NCI-H1092 treated with DMSO at 0.1 percent for 48 hours (cell line): ENCODE results near the gene MPC1L.
"Not testable (repeated sequence)": the region's sequence is repeated elsewhere in the genome, so short reads cannot be mapped to it uniquely, and the experiment has no call there.

Experiments used
- DNase-seq: peaks from one replicate; lab custom pipeline; 2025; lab: John Stamatoyannopoulos, UW

Gene MPC1L

GRCh38 chrX:40623139-40623536 is at the start of gene MPC1L:
MPC1L (plus strand) TSS chrX:40623428; CDS start chrX:40623566, 138 bp downstream.
- DNase-seq = no peak

DNA sequence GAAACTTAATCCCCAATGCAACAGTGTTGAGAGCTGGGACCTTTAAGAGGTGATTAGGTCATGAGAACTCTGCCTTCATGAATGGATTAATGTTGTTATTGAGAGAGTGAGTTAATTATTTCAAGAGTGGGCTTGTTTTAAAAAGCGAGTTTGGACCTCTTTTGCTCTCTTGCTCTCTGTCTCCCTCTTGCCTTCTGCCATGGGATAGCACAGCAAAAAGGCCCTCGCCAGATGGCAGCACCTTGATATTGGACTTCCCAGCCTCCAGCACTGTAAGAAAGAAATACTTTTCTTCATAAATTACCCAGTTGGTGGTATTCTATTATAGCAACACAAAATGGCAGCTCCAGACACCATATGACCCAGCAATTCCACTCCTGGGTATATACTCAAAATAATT is 49.5 kb upstream of the MPC1L start:
- DNase-seq = no peak

DNA sequence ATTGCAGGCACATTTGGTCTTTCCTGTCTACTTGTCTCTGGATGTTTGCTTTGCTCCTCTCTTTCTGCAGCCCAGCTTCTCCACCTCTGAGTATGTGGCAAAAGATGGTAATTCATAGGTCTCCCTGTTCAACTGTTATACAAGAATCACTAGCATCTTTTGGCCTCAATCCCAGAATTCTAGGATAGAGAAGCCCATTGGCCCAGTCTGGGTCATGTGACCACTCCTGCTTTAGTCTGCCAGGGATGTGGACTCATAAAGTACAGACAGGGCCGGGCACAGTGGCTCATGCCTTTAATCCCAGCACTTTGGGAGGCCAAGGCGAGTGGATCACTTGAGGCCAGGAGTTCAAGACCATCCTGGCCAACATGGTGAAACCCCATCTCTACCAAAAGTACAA is 47.8 kb upstream of the MPC1L start:
- DNase-seq = peak; percentile 21

GRCh38 chrX:40576291-40576690 is 46.9 kb upstream of the MPC1L start:
- DNase-seq = no peak

- no peak for DNase-seq
Measured at GRCh38 chrX:40578039-40578695, 45.1 kb upstream of the MPC1L start.

- no peak for DNase-seq
Measured at GRCh38 chrX:40579141-40579540, 44.1 kb upstream of the MPC1L start.

DNA sequence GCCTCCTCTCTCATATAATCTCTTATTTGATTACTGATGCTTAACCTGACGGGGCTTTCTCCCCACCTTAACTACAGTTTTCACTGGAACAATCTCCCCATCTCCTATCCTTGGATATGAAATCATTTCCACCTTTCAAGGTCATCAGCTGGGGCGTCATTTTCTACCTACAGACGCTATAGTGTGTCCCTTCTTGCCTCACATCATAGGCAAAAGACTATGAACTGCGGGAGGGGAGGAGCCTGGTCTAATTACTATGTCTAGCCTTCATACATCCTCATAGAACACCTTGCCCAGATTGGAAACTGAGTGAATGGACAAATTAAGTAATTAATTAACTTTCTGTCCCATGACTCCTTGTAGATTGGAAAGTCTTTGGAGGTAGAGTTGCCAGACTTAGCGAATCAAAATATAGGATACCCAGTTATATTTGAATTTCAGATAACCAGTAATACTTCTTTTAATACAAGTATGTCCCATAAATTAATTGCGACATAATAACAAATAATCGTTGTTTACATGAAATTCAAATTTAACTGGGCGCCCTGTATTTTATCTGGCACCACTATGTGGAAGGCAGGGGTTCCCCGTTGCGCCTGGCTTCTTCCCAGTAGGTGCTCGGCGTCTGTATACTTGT is 43.2 kb upstream of the MPC1L start:
- no peak for DNase-seq

- peak; percentile 96 for DNase-seq
Measured at GRCh38 chrX:40580537-40581335, 42.5 kb upstream of the MPC1L start, which contains the start of gene ATP6AP2. ATP6AP2 (plus strand) TSS chrX:40580970; CDS start chrX:40581066, 96 bp downstream.

DNA sequence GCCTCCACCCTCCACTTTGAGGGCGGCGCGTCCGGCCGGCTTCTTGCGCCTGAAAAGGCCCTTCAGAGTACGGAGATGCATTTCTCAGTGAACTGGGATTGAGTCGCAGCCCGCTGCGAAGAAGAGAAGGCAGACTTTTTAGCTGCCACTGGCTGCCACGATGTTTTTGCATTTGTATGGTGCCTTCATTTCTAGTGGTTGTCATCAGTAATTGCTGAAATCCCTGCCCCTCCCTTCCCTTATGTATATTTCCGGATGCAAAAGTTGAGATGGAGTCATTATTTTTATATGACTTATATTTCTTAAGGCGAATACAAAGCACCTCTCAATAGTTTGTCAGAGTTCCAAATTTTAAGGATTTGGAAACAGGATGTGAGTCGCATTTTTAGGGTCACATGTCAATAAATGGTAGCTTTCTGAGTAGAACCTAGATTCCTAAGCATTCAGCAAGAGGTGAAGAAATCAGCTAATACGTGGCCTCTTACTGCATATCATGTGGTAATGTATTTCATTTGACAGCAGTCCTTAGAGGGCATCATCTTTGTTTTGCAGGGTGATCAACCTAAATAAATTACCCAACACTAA is 41.8 kb upstream of the MPC1L start:
- no peak for DNase-seq

- DNase-seq = not testable (repeated sequence)
Measured at GRCh38 chrX:40582178-40582577, 41.0 kb upstream of the MPC1L start.

DNA sequence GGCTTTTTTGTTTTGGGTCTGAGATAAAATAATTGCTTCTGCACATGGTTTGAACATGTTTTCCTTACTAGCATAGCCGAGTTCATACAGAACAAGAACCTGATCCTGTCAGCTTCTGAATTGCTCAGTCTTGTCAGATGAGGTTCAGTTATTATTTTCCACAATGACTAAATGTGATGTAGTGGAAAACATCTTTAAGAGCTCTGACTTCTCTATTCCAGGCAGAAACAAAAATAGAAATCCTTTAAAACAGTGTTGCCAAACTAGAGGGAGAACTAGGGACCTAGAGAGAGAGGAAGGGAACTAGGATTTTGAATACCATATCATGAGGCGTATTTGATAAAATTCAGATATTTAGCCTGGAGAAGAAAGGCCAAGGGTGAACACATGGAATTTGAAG is 40.4 kb upstream of the MPC1L start:
- no peak for DNase-seq

GRCh38 chrX:40587623-40588022 is 35.6 kb upstream of the MPC1L start:
- not testable (repeated sequence) for DNase-seq

DNA sequence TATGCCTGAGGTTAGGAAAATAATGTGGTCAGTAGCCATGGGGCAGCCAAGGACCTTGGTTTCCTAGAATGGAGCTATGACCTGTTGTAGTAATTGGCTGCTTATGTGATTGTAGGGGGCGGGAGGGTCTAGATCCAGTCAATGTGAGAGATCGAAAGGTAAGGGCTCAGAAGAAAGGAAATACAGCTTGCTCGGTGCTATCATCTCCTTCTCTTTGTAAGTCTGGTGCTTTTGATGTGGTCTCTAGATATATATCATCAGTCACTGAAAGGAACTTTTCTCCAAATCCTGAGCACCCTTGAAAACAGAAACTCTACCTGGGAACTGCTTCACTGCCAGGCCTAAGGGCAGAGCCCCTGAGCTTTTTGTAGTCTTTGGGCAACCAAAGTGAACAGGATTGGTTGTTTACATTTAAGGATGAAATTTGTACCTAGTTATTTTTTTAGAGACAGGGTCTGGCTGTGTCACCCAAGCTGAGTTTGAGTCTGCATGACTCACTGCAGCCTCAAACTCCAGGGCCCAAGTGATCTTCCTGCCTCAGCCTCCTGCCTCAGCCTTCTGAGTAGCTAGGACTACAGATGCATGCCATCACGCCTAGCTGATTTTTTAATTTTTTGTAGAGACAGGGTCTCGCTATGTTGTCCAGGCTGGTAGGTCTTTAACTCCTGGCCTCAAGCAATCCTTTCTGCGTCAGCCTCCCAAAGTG is 33.5 kb upstream of the MPC1L start:
- not testable (repeated sequence) for DNase-seq

GRCh38 chrX:40603446-40603845 is 19.8 kb upstream of the MPC1L start:
- no peak for DNase-seq

DNA sequence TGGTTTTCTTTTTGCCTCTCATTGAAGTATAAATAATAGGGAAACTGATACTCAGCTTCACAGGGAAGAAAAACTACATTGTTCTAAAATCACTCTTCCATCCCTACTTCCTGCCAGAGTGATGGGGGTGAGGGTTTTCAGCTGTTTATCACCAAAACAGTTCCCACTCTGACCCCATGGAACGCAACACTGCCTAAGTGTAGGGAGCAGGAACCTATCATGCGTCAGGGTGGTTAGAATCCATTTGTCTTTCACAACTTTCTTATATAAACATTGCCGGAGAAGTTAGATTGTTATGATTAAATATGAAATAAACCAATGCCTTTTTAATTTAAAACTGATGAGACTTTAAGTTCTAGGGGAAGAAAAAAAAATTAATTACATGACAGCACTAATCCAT is 15.8 kb upstream of the MPC1L start:
- DNase-seq = no peak

DNA sequence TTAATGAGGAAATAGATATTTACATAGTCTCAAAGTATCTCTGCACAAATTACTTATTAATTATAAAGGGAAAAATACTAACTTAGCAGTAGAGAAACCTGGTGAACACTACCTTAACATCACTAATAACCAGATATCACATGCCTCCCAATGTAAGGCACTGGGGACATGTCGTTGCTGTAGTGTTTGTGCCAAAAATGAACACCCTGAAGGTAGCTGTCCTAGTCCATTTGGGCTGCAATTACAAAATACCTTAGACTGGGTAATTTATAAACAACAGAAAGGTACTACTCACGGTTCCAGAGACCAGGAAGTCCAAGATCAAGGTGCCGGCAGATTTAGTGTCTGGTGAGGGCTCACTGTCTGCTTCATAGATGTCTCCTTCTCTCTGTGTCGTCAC is 10.7 kb upstream of the MPC1L start:
- no peak for DNase-seq

- no peak for DNase-seq
Measured at GRCh38 chrX:40615976-40616375, 7.3 kb upstream of the MPC1L start.

DNA sequence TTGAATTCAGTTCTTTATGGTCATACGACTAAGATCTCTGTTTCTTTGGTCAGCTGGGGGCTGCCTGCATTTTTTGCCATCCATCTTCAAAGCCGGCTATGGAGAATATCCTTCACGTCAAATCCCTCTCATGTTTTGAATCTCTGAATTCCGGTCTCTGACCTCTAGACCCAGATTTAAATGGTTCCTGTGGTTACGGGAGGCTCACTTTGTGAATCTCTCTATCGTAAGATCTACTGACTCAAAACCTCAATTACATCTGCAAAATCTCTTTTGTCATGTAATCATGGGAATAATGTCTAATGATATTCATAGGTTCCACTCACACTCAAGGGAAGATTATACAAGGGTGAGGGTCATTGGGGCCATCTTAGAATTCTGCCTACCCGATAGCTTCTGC is 5.7 kb upstream of the MPC1L start:
- DNase-seq = no peak

DNA sequence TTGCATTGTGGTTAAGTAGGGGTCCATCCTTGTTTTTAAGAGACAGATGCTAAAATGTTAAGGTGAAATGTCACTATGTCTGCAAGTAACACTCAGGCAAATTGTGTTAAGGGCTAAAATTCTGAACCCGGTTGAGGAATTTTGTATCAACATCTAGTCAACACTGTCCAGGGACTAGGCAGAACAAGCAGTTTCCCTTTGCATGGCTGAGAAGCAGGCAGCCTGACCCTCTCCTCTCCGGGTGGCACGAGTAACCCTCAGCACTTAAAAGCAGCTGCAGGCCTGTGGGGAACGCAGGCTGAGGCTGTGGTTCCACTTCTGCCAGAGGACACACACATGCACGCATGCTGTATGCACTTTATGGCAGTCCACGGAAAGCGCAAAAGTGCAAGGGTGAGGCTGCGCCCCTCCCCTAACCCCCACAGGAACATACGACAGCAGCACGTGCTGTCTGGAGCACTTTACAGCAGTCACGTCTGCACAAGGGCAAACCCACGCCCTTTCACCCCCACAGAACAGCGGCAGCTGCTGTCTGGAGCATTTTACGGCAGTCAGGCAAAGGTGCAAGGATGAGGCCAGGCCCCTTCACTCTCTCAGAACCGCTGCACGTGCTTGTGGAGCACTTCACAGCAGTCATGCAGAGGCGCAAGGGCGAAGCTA is 619 bp upstream of the MPC1L start:
- DNase-seq = no peak

DNA sequence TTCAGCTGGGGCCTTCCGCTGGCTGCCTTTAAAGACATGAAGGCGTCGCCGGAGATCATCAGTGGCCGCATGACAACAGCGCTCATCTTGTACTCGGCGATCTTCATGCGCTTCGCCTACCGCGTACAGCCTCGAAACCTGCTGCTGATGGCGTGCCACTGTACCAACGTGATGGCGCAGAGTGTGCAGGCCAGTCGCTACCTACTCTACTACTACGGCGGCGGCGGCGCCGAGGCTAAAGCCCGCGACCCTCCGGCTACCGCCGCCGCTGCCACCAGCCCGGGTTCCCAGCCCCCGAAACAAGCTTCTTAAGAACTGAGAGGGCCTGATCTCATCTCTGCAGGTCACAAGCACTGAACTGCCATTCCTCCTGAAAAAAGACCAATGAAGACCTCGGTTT is 437 bp downstream of the MPC1L start:
- no peak for DNase-seq

DNA sequence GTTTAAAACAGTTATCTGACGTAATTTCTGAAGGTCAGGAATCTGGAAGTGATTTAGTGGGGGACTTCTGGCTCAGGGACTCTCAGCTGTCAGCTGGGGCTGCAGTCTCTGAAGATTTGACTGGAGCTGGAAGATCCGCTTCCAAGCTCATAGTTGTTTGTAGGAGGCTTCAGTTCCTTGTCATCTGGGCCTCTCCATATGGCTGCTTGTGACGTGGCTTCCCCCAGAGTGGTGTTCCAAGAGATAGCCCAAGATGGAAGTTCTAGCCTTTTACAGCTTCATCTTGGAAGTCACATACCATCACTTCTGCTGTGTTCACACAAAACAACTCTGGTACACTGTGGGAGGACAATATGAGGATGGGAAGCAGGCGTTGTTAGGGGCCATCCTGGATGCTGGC is 2.1 kb downstream of the MPC1L start:
- no peak for DNase-seq
